H1 (cell line): Measurements from ENCODE around the gene BIN1. TPM values are rescaled to one million over a fixed set of nuclear protein-coding genes. Genes with fewer than 3 reads are reported as not detected.

Experiments
- CTCF ChIA-PET: fragments of 300-600 bp; sonication (Branson Sonifier 250); formaldehyde crosslinking; loops from one replicate; lab custom pipeline; 2021; ENCODE audit not compliant: partially characterized antibody; lab: Charles Lee
- POLR2A ChIA-PET: fragments of 300-600 bp; sonication (Branson Sonifier 250); formaldehyde crosslinking; loops from one replicate; lab custom pipeline; 2021; ENCODE audit warnings: inconsistent platforms; ENCODE audit not compliant: partially characterized antibody; lab: Charles Lee
- DNase-seq, 2 experiments: peaks; one replicate each; pipeline versions ENCODE4 v3.0.0 to v3.0.0-alpha.2; 2010 to 2022; ENCODE audit warnings: low spot score in 2 of 2, low read depth in 1 of 2, mixed read lengths in 1 of 2
- FAIRE-seq: peaks from 2 replicates; lab custom pipeline; 2011; peaks lifted over from hg19 to GRCh38; lab: Jason Lieb, UNC
- H2AFZ ChIP-seq: 2 replicates; pipeline ENCODE4 v1.8.1; 2012; ENCODE audit warnings: low read length, inconsistent platforms
- H2AK5ac ChIP-seq: 2 replicates; pipeline ENCODE4 v1.6.1; 2013; ENCODE audit warnings: low read depth, low read length
- H2BK120ac ChIP-seq: replicated peaks from 2 replicates; pipeline ENCODE3; 2013; ENCODE audit warnings: low read depth, low read length, inconsistent platforms
- H2BK12ac ChIP-seq: 2 replicates; pipeline ENCODE4 v1.6.1; 2013; ENCODE audit warnings: low read depth, low read length
- H2BK15ac ChIP-seq: 2 replicates; pipeline ENCODE4 v1.6.1; 2013; ENCODE audit warnings: low read length
- H2BK20ac ChIP-seq: 2 replicates; pipeline ENCODE4 v1.6.1; 2013; ENCODE audit warnings: low read length
- H2BK5ac ChIP-seq: 2 replicates; pipeline ENCODE4 v1.6.1; 2013; ENCODE audit warnings: low read depth, low read length
- H3K14ac ChIP-seq: 2 replicates; pipeline ENCODE4 v1.6.1; 2013; ENCODE audit warnings: inconsistent platforms; ENCODE audit not compliant: insufficient read length
- H3K18ac ChIP-seq: 2 replicates; pipeline ENCODE4 v1.6.1; 2013; ENCODE audit warnings: low read length; ENCODE audit errors: extremely low read depth
- H3K23ac ChIP-seq: 2 replicates; pipeline ENCODE4 v1.6.1; 2013; ENCODE audit warnings: inconsistent platforms; ENCODE audit not compliant: insufficient read length
- H3K23me2 ChIP-seq: 2 replicates; pipeline ENCODE4 v1.6.1; 2013; ENCODE audit warnings: low read depth, low read length
- H3K27ac ChIP-seq: 2 replicates; pipeline ENCODE4 v1.6.1; 2011; ENCODE audit warnings: low read depth, low read length, inconsistent platforms
- H3K27me3 ChIP-seq, 4 experiments: replicated peaks in 1 of 4; 1 replicate in 1 of 4; 2 replicates in 3 of 4; pipeline versions ENCODE4 v1.6.1 to v1.8.1; 2011 to 2013; ENCODE audit warnings: low read length in 3 of 4, mild to moderate bottlenecking in 3 of 4, inconsistent platforms in 2 of 4, mixed read lengths in 2 of 4, moderate library complexity in 1 of 4; ENCODE audit not compliant: control insufficient read depth in 3 of 4, insufficient read depth in 3 of 4; ENCODE audit errors: extremely low read depth in 1 of 4
- H3K36me3 ChIP-seq, 4 experiments: 2 replicates each; pipeline versions ENCODE4 v1.6.1 to v1.8.1; 2011 to 2013; ENCODE audit warnings: mild to moderate bottlenecking in 4 of 4, low read length in 3 of 4, moderate library complexity in 2 of 4, control low read depth in 1 of 4, inconsistent platforms in 1 of 4; ENCODE audit not compliant: insufficient read depth in 4 of 4, control insufficient read depth in 2 of 4
- H3K4ac ChIP-seq: replicated peaks from 2 replicates; pipeline ENCODE3; 2013; ENCODE audit warnings: low read length, low read depth, mixed read lengths, inconsistent platforms; ENCODE audit not compliant: insufficient read length
- H3K4me1 ChIP-seq, 4 experiments: replicated peaks in 1 of 4; 1 replicate in 1 of 4; 2 replicates in 3 of 4; pipeline versions ENCODE4 v1.6.1 to v1.8.1; 2011 to 2013; ENCODE audit warnings: low read length in 3 of 4, inconsistent platforms in 2 of 4, mixed read lengths in 1 of 4; ENCODE audit not compliant: insufficient read depth in 4 of 4, control insufficient read depth in 3 of 4
- H3K4me2 ChIP-seq, 2 experiments: 2 replicates each; pipeline versions ENCODE4 v1.6.1 to v1.8.1; 2011 to 2013; ENCODE audit warnings: low read depth in 2 of 2, low read length in 2 of 2, control low read depth in 1 of 2, inconsistent platforms in 1 of 2, mild to moderate bottlenecking in 1 of 2; ENCODE audit not compliant: insufficient read depth in 1 of 2
- H3K4me3 ChIP-seq, 4 experiments: fragments of 200-600, 300-600 bp in 1 of 4; sonication (generic), shearing (Covaris generic), sonication (Bioruptor Twin) in 1 of 4; 2 replicates each; pipeline versions ENCODE4 v1.5.1 to v1.8.1; 2011 to 2016; ENCODE audit warnings: low read length in 4 of 4, low read depth in 3 of 4, control low read depth in 2 of 4, inconsistent platforms in 2 of 4, mild to moderate bottlenecking in 2 of 4, mixed read lengths in 1 of 4, moderate library complexity in 1 of 4; ENCODE audit not compliant: insufficient read depth in 2 of 4; ENCODE audit errors: extremely low read depth in 1 of 4
- H3K56ac ChIP-seq: replicated peaks from 2 replicates; pipeline ENCODE3; 2013; ENCODE audit warnings: low read depth, mild to moderate bottlenecking, mixed read lengths, low read length, inconsistent platforms; ENCODE audit not compliant: insufficient read length
- H3K79me1 ChIP-seq: 2 replicates; pipeline ENCODE4 v1.6.1; 2013; ENCODE audit warnings: low read depth, low read length, control low read depth
- H3K79me2 ChIP-seq, 2 experiments: 2 replicates each; pipeline versions ENCODE4 v1.6.1 to v1.8.1; 2012 to 2013; ENCODE audit warnings: low read length in 2 of 2, mild to moderate bottlenecking in 2 of 2, inconsistent platforms in 1 of 2; ENCODE audit not compliant: insufficient read depth in 2 of 2, control insufficient read depth in 1 of 2
- H3K9ac ChIP-seq, 4 experiments: replicated peaks in 1 of 4; 1 replicate in 1 of 4; 2 replicates in 3 of 4; pipeline versions ENCODE4 v1.6.1 to v1.8.1; 2011 to 2013; ENCODE audit warnings: low read depth in 3 of 4, low read length in 3 of 4, control low read depth in 2 of 4, mild to moderate bottlenecking in 2 of 4, moderate library complexity in 2 of 4, inconsistent platforms in 1 of 4; ENCODE audit errors: extremely low read depth in 1 of 4
- H3K9me3 ChIP-seq, 2 experiments: 2 replicates each; pipeline versions ENCODE4 v1.6.1 to v1.8.1; 2012 to 2013; ENCODE audit warnings: mild to moderate bottlenecking in 2 of 2, moderate library complexity in 2 of 2, control low read depth in 1 of 2, inconsistent platforms in 1 of 2, low read depth in 1 of 2, low read length in 1 of 2, mixed read lengths in 1 of 2; ENCODE audit not compliant: insufficient read depth in 2 of 2
- H4K20me1 ChIP-seq, 2 experiments: replicated peaks in 1 of 2; 2 replicates each; pipeline versions ENCODE3 to v1.8.1; 2011 to 2013; ENCODE audit warnings: inconsistent platforms in 2 of 2, low read length in 2 of 2, mild to moderate bottlenecking in 1 of 2; ENCODE audit not compliant: insufficient read depth in 2 of 2, control insufficient read depth in 1 of 2
- H4K5ac ChIP-seq: 2 replicates; pipeline ENCODE4 v1.6.1; 2013; ENCODE audit warnings: low read length, low read depth, mixed read lengths, inconsistent platforms; ENCODE audit not compliant: insufficient read length
- H4K8ac ChIP-seq: 2 replicates; pipeline ENCODE4 v1.8.0; 2013; ENCODE audit warnings: mild to moderate bottlenecking, moderate library complexity, low read length, inconsistent platforms; ENCODE audit not compliant: insufficient read depth; ENCODE audit errors: extremely low read depth
- H4K91ac ChIP-seq: replicated peaks from 2 replicates; pipeline ENCODE3; 2013; ENCODE audit warnings: low read length, mixed read lengths, inconsistent platforms; ENCODE audit not compliant: insufficient read length
- CHD2 ChIP-seq: IDR thresholded peaks from 2 replicates; pipeline ENCODE4 v1.6.1; 2012; ENCODE audit warnings: low read length, improper control_type of control experiment
- EGR1 ChIP-seq: IDR thresholded peaks from 2 replicates; pipeline ENCODE4 v1.6.1; 2011; ENCODE audit warnings: low read depth, low read length, borderline replicate concordance
- NANOG ChIP-seq: IDR thresholded peaks from 2 replicates; pipeline ENCODE4 v1.6.1; 2011; ENCODE audit warnings: low read length, low read depth, mild to moderate bottlenecking, inconsistent platforms; ENCODE audit not compliant: insufficient read depth, poor library complexity, severe bottlenecking
- NRF1 ChIP-seq: IDR thresholded peaks from 2 replicates; pipeline ENCODE4 v1.6.1; 2011; ENCODE audit warnings: mild to moderate bottlenecking, low read depth, low read length, improper control_type of control experiment
- POLR2AphosphoS5 ChIP-seq: IDR thresholded peaks from 2 replicates; pipeline ENCODE4 v1.6.1; 2011; ENCODE audit warnings: low read depth, low read length
- POU5F1 ChIP-seq: IDR thresholded peaks from 2 replicates; pipeline ENCODE4 v1.6.1; 2011; ENCODE audit warnings: low read depth, mild to moderate bottlenecking, low read length, moderate library complexity
- SIN3A ChIP-seq, 2 experiments: IDR thresholded peaks in 1 of 2; conservative IDR thresholded peaks in 1 of 2; 2 replicates each; pipeline ENCODE4 v1.6.1; 2011 to 2012; ENCODE audit warnings: low read length in 2 of 2, improper control_type of control experiment in 1 of 2, low read depth in 1 of 2, mild to moderate bottlenecking in 1 of 2
- SIRT6 ChIP-seq: IDR thresholded peaks from one replicate; pipeline ENCODE4 v1.7.1; 2012; ENCODE audit warnings: low read length, inconsistent platforms
- WGBS, 2 experiments: shearing (Covaris generic) in 1 of 2; methylation state at CpG; one replicate each; pipeline versions ENCODE4 v1.1.6 to v1.1.7; 2013 to 2015; ENCODE audit warnings: low lambda C conversion rate in 2 of 2, mixed read lengths in 2 of 2, inconsistent platforms in 1 of 2, low coverage in 1 of 2, missing lambda C conversion rate in 1 of 2; ENCODE audit not compliant: insufficient replicate concordance in 2 of 2, insufficient coverage in 1 of 2, insufficient read length in 1 of 2; ENCODE audit errors: extremely low coverage in 1 of 2, missing lambda C conversion rate in 1 of 2; 5-methylcytosine and 5-hydroxymethylcytosine counted together
- polyA plus RNA-seq, 7 experiments: library from polyadenylated mRNA; depleted of rRNA in 3 of 7; stranded (reverse) in 5 of 7; unstranded in 2 of 7; fragments of >200 nt in 5 of 7; fragments of 200-250 nt in 2 of 7; gene quantifications; 1 replicate in 5 of 7; 2 replicates in 1 of 7; 4 replicates in 1 of 7; pipeline versions ENCODE4 v1.2.1 to v1.2.3, GENCODE V29; 2011 to 2013; ENCODE audit warnings: missing spikeins in 2 of 7, mixed read lengths in 2 of 7
- total RNA-seq: library from RNA; stranded (reverse); fragmentation: NEBNext Ultra II Directional; extraction: Animal tissue kit (Norgen Biotek cat#: 25700); gene quantifications from 2 replicates; pipeline ENCODE4 v1.2.1, GENCODE V29; 2021

Gene BIN1
- total and polyA plus RNA-seq, 2 of the 8 experiments (the other 6 are each of a cell fraction or from before 2014, with no cell fraction given) = 23.6 to 35.6 TPM

GRCh38 chr2:127048969-127049897 lies 57.7 kb downstream of the BIN1 start:
- peaks cover 2% of the 10 kb centered on the region; the same call in 1 of the 2 replicates for H3K23me2 ChIP-seq
- CTCF ChIA-PET = interaction anchor here (0.5 to 5.2 kb wide), 14 partner anchors 13 to 531 kb away, joined by 3 to 35 read pairs (median 5); no protein-coding TSS in a partner anchor
- DNase-seq = no peak
- no peak for TF ChIP-seq EGR1
- TF ChIP-seq POLR2AphosphoS5 = no peak
- no peak for TF ChIP-seq CHD2
- no peak for TF ChIP-seq SIRT6
- no peak for TF ChIP-seq NANOG
- TF ChIP-seq NRF1 = no peak
- TF ChIP-seq SIN3A (conservative IDR thresholded peaks at IDR 0.05 in 1 of 2, IDR thresholded peaks at IDR 0.05 in 1 of 2; ENCODE audit: low read depth in 1 of 2, low read length in 2 of 2) = no peak
- no peak for TF ChIP-seq POU5F1

More at GRCh38 chr2:127048969-127049897, 57.7 kb downstream of the BIN1 start:
- 86% methylated on average over 14 of the region's 15 CpGs; no CpG with 5 or more reads in 1 of the 2 experiments for WGBS, 2 experiments
- no peaks in the 10 kb centered on the region for H3K27me3 ChIP-seq
- peak overlapping the region; percentile 54 for H3K4ac ChIP-seq
- H3K9me3 ChIP-seq = peaks cover 0 to 1% of the 10 kb centered on the region in 2 experiments; a peak in 1 of 4 replicates
- no peak overlapping the region for H2BK20ac ChIP-seq
- no peak overlapping the region for H3K18ac ChIP-seq
- POLR2A ChIA-PET = interaction anchor here (0.7 kb wide), 1 partner anchor 72 kb away, joined by 3 read pairs; no protein-coding TSS in a partner anchor
- H2AK5ac ChIP-seq = no peak overlapping the region
- H3K4me1 ChIP-seq = peaks cover 0 to 6% (median 0%) of the 10 kb centered on the region in 4 experiments; a peak in 2 of 7 replicates
- H3K4me3 ChIP-seq = no peak overlapping the region
- H3K23ac ChIP-seq = no peak overlapping the region
- H3K9ac ChIP-seq = no peak overlapping the region
- H3K79me1 ChIP-seq = no peaks in the 10 kb centered on the region
- no peak overlapping the region for H3K4me2 ChIP-seq
- no peak overlapping the region for H2BK120ac ChIP-seq
- H3K36me3 ChIP-seq = no peaks in the 10 kb centered on the region; a peak in 1 of 8 replicates
- no peak overlapping the region for H4K91ac ChIP-seq
- H3K56ac ChIP-seq = no peak overlapping the region
- H3K27ac ChIP-seq = no peak overlapping the region
- no peak overlapping the region for H2AFZ ChIP-seq
- H4K20me1 ChIP-seq = peaks cover 0 to 7% of the 10 kb centered on the region in 2 experiments
- no peak for FAIRE-seq
- H4K5ac ChIP-seq = no peak overlapping the region
- H3K14ac ChIP-seq = no peak overlapping the region
- H4K8ac ChIP-seq = peak overlapping the region; percentile 9; the same call in 1 of the 2 replicates
- H2BK12ac ChIP-seq = no peak overlapping the region
- no peaks in the 10 kb centered on the region for H3K79me2 ChIP-seq
- no peak overlapping the region for H2BK15ac ChIP-seq
- H2BK5ac ChIP-seq = no peak overlapping the region; the same call in 1 of the 2 replicates
